DND-41 (cell line): Measurements from ENCODE around the gene PTGR1.

Experiments
- ATAC-seq: fragments of 200-7000 bp; cut with Tn5 transposase; 3 replicates; pipeline ENCODE4 v1.9.1; 2021; ENCODE audit warnings: low read depth; ENCODE audit not compliant: insufficient read depth
- DNase-seq: peaks from one replicate; pipeline ENCODE4 v3.0.0-alpha.2; 2020
- H2AFZ ChIP-seq: 2 replicates; pipeline ENCODE4 v1.6.0; 2012; ENCODE audit warnings: low read depth, low read length
- H3K27ac ChIP-seq: 2 replicates; pipeline ENCODE4 v1.5.1; 2012; ENCODE audit warnings: low read length, inconsistent platforms
- H3K27me3 ChIP-seq: fragments of 200-600 bp; sonication (generic); 2 replicates; pipeline ENCODE4 v1.6.0; 2012; ENCODE audit warnings: low read length, mild to moderate bottlenecking, inconsistent platforms; ENCODE audit not compliant: insufficient read depth, poor library complexity
- H3K36me3 ChIP-seq: 2 replicates; pipeline ENCODE4 v1.5.1; 2012; ENCODE audit warnings: low read length, inconsistent platforms; ENCODE audit not compliant: insufficient read depth
- H3K4me1 ChIP-seq: 2 replicates; pipeline ENCODE4 v1.5.1; 2012; ENCODE audit warnings: mild to moderate bottlenecking, low read length; ENCODE audit not compliant: insufficient read depth
- H3K4me2 ChIP-seq: 2 replicates; pipeline ENCODE4 v1.6.0; 2012; ENCODE audit warnings: mild to moderate bottlenecking, moderate library complexity, low read length, inconsistent platforms; ENCODE audit not compliant: insufficient read depth
- H3K4me3 ChIP-seq, 2 experiments: fragments of 200-600 bp in 1 of 2; shearing (Covaris generic) in 1 of 2; 2 replicates each; pipeline ENCODE4 v1.5.1; 2012 to 2016; ENCODE audit warnings: inconsistent platforms in 2 of 2, low read length in 2 of 2, mild to moderate bottlenecking in 2 of 2, low read depth in 1 of 2, moderate library complexity in 1 of 2
- H3K79me2 ChIP-seq: 2 replicates; pipeline ENCODE4 v1.6.0; 2012; ENCODE audit warnings: low read length, inconsistent platforms; ENCODE audit not compliant: insufficient read depth
- H3K9ac ChIP-seq: 2 replicates; pipeline ENCODE4 v1.6.0; 2012; ENCODE audit warnings: low read depth, mild to moderate bottlenecking, inconsistent platforms, low read length, moderate library complexity
- H3K9me3 ChIP-seq: 2 replicates; pipeline ENCODE4 v1.5.1; 2012; ENCODE audit warnings: low read length, moderate library complexity, mild to moderate bottlenecking, inconsistent platforms; ENCODE audit not compliant: insufficient read depth, severe bottlenecking
- H4K20me1 ChIP-seq: 2 replicates; pipeline ENCODE4 v1.6.0; 2012; ENCODE audit warnings: low read length; ENCODE audit not compliant: insufficient read depth
- EZH2 ChIP-seq: IDR thresholded peaks from 3 replicates; pipeline ENCODE4 v1.6.1; 2012; ENCODE audit warnings: borderline replicate concordance, low read depth, mild to moderate bottlenecking, moderate library complexity, low read length, inconsistent platforms; ENCODE audit not compliant: severe bottlenecking
- TF ChIP-seq, protein P1 (sequence below): IDR thresholded peaks from 2 replicates; pipeline ENCODE4 v1.5.1; 2012; ENCODE audit warnings: borderline replicate concordance, low read length, moderate library complexity, mild to moderate bottlenecking; ENCODE audit not compliant: poor library complexity, severe bottlenecking; ENCODE audit errors: extremely low read depth

PTGR1 gene

DNA sequence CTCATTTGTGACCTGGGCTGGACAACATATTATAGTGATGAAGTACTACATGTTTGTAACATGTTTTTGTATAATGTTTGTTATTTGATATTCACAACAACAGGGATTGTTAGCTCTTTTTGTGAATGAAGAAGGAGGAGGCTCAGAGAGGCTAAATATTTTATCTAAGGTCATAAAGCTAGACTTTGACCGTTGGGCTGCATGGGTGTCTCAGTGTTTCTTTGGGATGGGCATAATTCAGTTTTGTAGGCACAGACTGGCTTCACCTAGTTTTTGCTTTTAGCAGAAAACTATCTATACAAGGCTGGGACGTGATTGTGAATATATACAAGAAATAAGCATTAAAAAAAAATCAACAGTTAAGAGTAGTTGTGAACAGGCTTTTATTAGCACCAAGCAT lies 47.0 kb upstream of the PTGR1 start:
- TF ChIP-seq, protein P1, sequence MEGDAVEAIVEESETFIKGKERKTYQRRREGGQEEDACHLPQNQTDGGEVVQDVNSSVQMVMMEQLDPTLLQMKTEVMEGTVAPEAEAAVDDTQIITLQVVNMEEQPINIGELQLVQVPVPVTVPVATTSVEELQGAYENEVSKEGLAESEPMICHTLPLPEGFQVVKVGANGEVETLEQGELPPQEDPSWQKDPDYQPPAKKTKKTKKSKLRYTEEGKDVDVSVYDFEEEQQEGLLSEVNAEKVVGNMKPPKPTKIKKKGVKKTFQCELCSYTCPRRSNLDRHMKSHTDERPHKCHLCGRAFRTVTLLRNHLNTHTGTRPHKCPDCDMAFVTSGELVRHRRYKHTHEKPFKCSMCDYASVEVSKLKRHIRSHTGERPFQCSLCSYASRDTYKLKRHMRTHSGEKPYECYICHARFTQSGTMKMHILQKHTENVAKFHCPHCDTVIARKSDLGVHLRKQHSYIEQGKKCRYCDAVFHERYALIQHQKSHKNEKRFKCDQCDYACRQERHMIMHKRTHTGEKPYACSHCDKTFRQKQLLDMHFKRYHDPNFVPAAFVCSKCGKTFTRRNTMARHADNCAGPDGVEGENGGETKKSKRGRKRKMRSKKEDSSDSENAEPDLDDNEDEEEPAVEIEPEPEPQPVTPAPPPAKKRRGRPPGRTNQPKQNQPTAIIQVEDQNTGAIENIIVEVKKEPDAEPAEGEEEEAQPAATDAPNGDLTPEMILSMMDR = no peak
- TF ChIP-seq EZH2 = no peak
- Histone ChIP-seq H3K9ac (no peak overlapping the region), H3K36me3 (peaks cover 33% of the 10 kb centered on the region), H3K27ac (no peak overlapping the region), H3K27me3 (no peaks in the 10 kb centered on the region), H4K20me1 (no peaks in the 10 kb centered on the region), H2AFZ (no peak overlapping the region), H3K4me2 (no peak overlapping the region), H3K9me3 (no peaks in the 10 kb centered on the region), H3K79me2 (no peaks in the 10 kb centered on the region), H3K4me1 (no peaks in the 10 kb centered on the region), H3K4me3 (no peak overlapping the region)
- ATAC-seq = no peak
- no peak for DNase-seq

DNA sequence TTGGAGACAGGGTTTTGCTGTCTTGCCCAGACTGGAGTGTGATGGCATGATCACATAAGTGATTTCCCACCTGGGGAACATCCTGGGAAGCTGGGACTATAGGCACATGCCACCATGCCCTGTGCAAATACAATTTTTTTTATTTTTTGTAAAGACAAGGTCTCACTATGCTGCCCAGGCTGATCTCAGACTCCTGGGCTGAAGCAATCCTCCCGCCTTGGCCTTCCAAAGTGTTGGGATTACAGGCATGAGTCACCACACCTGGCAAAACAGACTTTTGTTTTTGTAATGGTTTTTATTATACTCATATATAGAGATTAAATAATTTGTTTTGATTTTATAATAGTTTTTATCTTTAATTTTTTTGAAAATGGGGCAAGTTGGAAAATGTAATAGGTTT lies 46.4 kb upstream of the PTGR1 start:
- no peak overlapping the region for H3K9ac ChIP-seq
- H3K27me3 ChIP-seq = no peaks in the 10 kb centered on the region
- TF ChIP-seq EZH2 = no peak
- TF ChIP-seq, protein P1 = no peak
- no peak overlapping the region for H2AFZ ChIP-seq
- H3K36me3 ChIP-seq = peaks cover 33% of the 10 kb centered on the region
- no peak overlapping the region for H3K4me3 ChIP-seq
- H4K20me1 ChIP-seq = no peaks in the 10 kb centered on the region
- no peaks in the 10 kb centered on the region for H3K79me2 ChIP-seq
- H3K9me3 ChIP-seq = no peaks in the 10 kb centered on the region
- ATAC-seq (no peak), DNase-seq (no peak)
- no peaks in the 10 kb centered on the region for H3K4me1 ChIP-seq
- H3K4me2 ChIP-seq = no peak overlapping the region
- no peak overlapping the region for H3K27ac ChIP-seq

DNA sequence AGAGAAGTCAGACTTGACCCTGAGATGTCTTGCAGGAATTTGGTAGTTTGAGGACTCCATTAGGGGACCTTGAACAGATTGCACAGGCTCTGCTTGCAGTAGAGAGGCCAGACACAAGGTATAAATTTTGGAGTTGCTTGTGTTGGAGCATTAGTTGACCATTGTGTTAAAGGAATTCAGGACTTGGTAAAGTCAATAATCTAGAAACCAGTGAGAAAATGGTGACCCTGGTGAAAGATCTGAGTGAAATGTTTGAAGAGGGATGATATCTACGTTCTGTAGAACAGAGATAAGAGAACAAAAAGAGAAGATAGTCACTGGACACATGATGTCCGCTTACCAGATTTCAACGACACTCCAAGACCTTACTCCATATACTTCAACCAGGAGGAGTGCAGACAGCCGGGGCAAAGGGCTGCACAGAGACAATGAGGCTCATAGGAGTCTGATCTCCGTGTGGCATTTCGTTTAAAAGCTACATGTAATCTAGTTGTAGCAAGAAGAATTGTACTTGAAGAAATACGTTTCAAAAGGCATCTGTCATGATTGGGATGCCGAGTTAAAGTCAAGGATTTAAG lies 44.8 kb upstream of the PTGR1 start:
- Histone ChIP-seq H3K36me3 (peaks cover 21% of the 10 kb centered on the region), H3K9ac (no peak overlapping the region), H2AFZ (no peak overlapping the region), H4K20me1 (no peaks in the 10 kb centered on the region), H3K4me2 (no peak overlapping the region), H3K9me3 (no peaks in the 10 kb centered on the region), H3K4me1 (no peaks in the 10 kb centered on the region), H3K27me3 (no peaks in the 10 kb centered on the region), H3K4me3 (no peak overlapping the region), H3K27ac (no peak overlapping the region), H3K79me2 (0 out of 2 replicates have a peak, but pooled peaks cover 2% of the 10 kb centered on the region)
- ATAC-seq (no peak), DNase-seq (no peak)
- TF ChIP-seq EZH2 = no peak
- TF ChIP-seq, protein P1 = no peak
